Mammary epithelial cell (primary cell): ENCODE measurements around the gene UBE2I.

Experiments
- CTCF ChIP-seq, 2 donors: IDR thresholded peaks in 1 of 2; conservative IDR thresholded peaks in 1 of 2; 2 replicates each; pipeline ENCODE4 v1.5.1; 2011 to 2012; ENCODE audit warnings: inconsistent platforms in 2 of 2, low read length in 2 of 2, mild to moderate bottlenecking in 2 of 2, control low read depth in 1 of 2, low read depth in 1 of 2; ENCODE audit not compliant: insufficient read depth in 1 of 2; ENCODE audit errors: extremely low read depth in 1 of 2
- EZH2 ChIP-seq: IDR thresholded peaks from 2 replicates; pipeline ENCODE4 v1.6.1; 2012; ENCODE audit warnings: low read length, inconsistent platforms, borderline replicate concordance

- no peak for TF ChIP-seq CTCF (conservative IDR thresholded peaks at IDR 0.05 in 1 of 2, IDR thresholded peaks at IDR 0.05 in 1 of 2; ENCODE audit: extremely low read depth in 1 of 2, insufficient read depth in 1 of 2, low read depth in 1 of 2, low read length in 2 of 2)
- no peak for TF ChIP-seq EZH2
Observed at GRCh38 chr16:1347286-1347855, 37.9 kb downstream of the UBE2I start.
